DMS 273 treated with DMSO at 0.1 percent for 48 hours (cell line): ENCODE results near the gene GTSE1.

Source experiments
- DNase-seq: peaks from one replicate; lab custom pipeline; 2025; lab: John Stamatoyannopoulos, UW

The GTSE1 gene

GRCh38 chr22:46352691-46353386 is 56.2 kb downstream of the GTSE1 start:
- DNase-seq = peak; percentile 81

GRCh38 chr22:46353483-46354105 is 56.9 kb downstream of the GTSE1 start:
- no peak for DNase-seq

GRCh38 chr22:46354176-46354992 is 57.7 kb downstream of the GTSE1 start:
- no peak for DNase-seq

- DNase-seq = no peak
Observed at GRCh38 chr22:46354993-46355305, 58.3 kb downstream of the GTSE1 start.

GRCh38 chr22:46355369-46355995 is 58.8 kb downstream of the GTSE1 start:
- DNase-seq = no peak

GRCh38 chr22:46355996-46356471 is 59.4 kb downstream of the GTSE1 start:
- no peak for DNase-seq

- DNase-seq = no peak
Observed at GRCh38 chr22:46356496-46357480, 60.1 kb downstream of the GTSE1 start.

GRCh38 chr22:46357711-46358520 is 61.2 kb downstream of the GTSE1 start:
- no peak for DNase-seq

- no peak for DNase-seq
Observed at GRCh38 chr22:46358766-46359165, 62.1 kb downstream of the GTSE1 start.

GRCh38 chr22:46359362-46359761 is 62.7 kb downstream of the GTSE1 start:
- no peak for DNase-seq

- no peak for DNase-seq
Observed at GRCh38 chr22:46360097-46360496, 63.4 kb downstream of the GTSE1 start.

- DNase-seq = no peak
Observed at GRCh38 chr22:46360891-46361290, 64.2 kb downstream of the GTSE1 start.

GRCh38 chr22:46361826-46362202 is 65.1 kb downstream of the GTSE1 start:
- no peak for DNase-seq

- no peak for DNase-seq
Observed at GRCh38 chr22:46362203-46362933, 65.7 kb downstream of the GTSE1 start.

- no peak for DNase-seq
Observed at GRCh38 chr22:46362934-46363515, 66.4 kb downstream of the GTSE1 start.

GRCh38 chr22:46363611-46364321 is 67.1 kb downstream of the GTSE1 start:
- DNase-seq = no peak

- DNase-seq = no peak
Observed at GRCh38 chr22:46364341-46365165, 67.9 kb downstream of the GTSE1 start.

- no peak for DNase-seq
Observed at GRCh38 chr22:46365166-46365624, 68.5 kb downstream of the GTSE1 start.
